Measurements from ENCODE around the gene DCAF8L1.
"Not testable (repeated sequence)": the region's sequence is repeated elsewhere in the genome, so short reads cannot be mapped to it uniquely, and the experiment has no call there.

The DCAF8L1 gene

GRCh38 chrX:27981349-27981748 lies at the start of gene DCAF8L1:
DCAF8L1 (minus strand) TSS chrX:27981449; CDS start chrX:27981334, 115 bp downstream.
- no peak for DNase-seq (ENCODE audit: low read depth)

GRCh38 chrX:28022371-28022770 lies 41.1 kb upstream of the DCAF8L1 start:
- no peak for DNase-seq (ENCODE audit: low read depth)

- no peak for DNase-seq (ENCODE audit: low read depth)
These were observed 35.6 kb upstream of the DCAF8L1 start for GRCh38 chrX:28016823-28017222.

GRCh38 chrX:28015993-28016392 lies 34.7 kb upstream of the DCAF8L1 start:
- DNase-seq (ENCODE audit: low read depth) = no peak

GRCh38 chrX:28010875-28011274 lies 29.6 kb upstream of the DCAF8L1 start:
- no peak for DNase-seq (ENCODE audit: low read depth)

GRCh38 chrX:27998666-27999065 lies 17.4 kb upstream of the DCAF8L1 start:
- DNase-seq (ENCODE audit: low read depth) = no peak

- no peak for DNase-seq (ENCODE audit: low read depth)
These were observed 16.4 kb upstream of the DCAF8L1 start for GRCh38 chrX:27997622-27998021.

GRCh38 chrX:27996132-27996531 lies 14.9 kb upstream of the DCAF8L1 start:
- DNase-seq (ENCODE audit: low read depth) = no peak

- no peak for DNase-seq (ENCODE audit: low read depth)
These were observed 14.4 kb upstream of the DCAF8L1 start for GRCh38 chrX:27995611-27996010.

- no peak for DNase-seq (ENCODE audit: low read depth)
These were observed 6.8 kb upstream of the DCAF8L1 start for GRCh38 chrX:27987862-27988646.

- not testable (repeated sequence) for DNase-seq (ENCODE audit: low read depth)
These were observed 4.3 kb downstream of the DCAF8L1 start for GRCh38 chrX:27976934-27977333.

- no peak for DNase-seq (ENCODE audit: low read depth)
These were observed 5.0 kb downstream of the DCAF8L1 start for GRCh38 chrX:27976284-27976683.

GRCh38 chrX:27968878-27969277 lies 12.4 kb downstream of the DCAF8L1 start:
- no peak for DNase-seq (ENCODE audit: low read depth)

- DNase-seq (ENCODE audit: low read depth) = no peak
These were observed 12.9 kb downstream of the DCAF8L1 start for GRCh38 chrX:27968352-27968751.

- DNase-seq (ENCODE audit: low read depth) = no peak
These were observed 14.3 kb downstream of the DCAF8L1 start for GRCh38 chrX:27966955-27967354.

GRCh38 chrX:27966492-27966891 lies 14.8 kb downstream of the DCAF8L1 start:
- no peak for DNase-seq (ENCODE audit: low read depth)

GRCh38 chrX:27965348-27965747 lies 15.9 kb downstream of the DCAF8L1 start:
- not testable (repeated sequence) for DNase-seq (ENCODE audit: low read depth)

- no peak for DNase-seq (ENCODE audit: low read depth)
These were observed 16.8 kb downstream of the DCAF8L1 start for GRCh38 chrX:27964432-27964831.

GRCh38 chrX:27960410-27960809 lies 20.8 kb downstream of the DCAF8L1 start:
- DNase-seq (ENCODE audit: low read depth) = not testable (repeated sequence)

GRCh38 chrX:27953171-27953570 lies 28.1 kb downstream of the DCAF8L1 start:
- DNase-seq (ENCODE audit: low read depth) = no peak

- no peak for DNase-seq (ENCODE audit: low read depth)
These were observed 47.9 kb downstream of the DCAF8L1 start for GRCh38 chrX:27933361-27933760.
